MM.1S (cell line): ENCODE results near the gene MT3.

ENCODE experiments used
- EZH2phosphoT487 ChIP-seq: fragments of 300-600 bp; sonication (generic); IDR thresholded peaks from 2 replicates; pipeline ENCODE4 v1.6.1; 2018; ENCODE audit warnings: antibody characterized with exemption, low read length
- TF ChIP-seq, protein P1 (sequence below): fragments of 300-600 bp; sonication (generic); IDR thresholded peaks from 2 replicates; pipeline ENCODE4 v1.5.1; 2016; ENCODE audit warnings: antibody characterized with exemption, low read length, mixed read lengths

DNA sequence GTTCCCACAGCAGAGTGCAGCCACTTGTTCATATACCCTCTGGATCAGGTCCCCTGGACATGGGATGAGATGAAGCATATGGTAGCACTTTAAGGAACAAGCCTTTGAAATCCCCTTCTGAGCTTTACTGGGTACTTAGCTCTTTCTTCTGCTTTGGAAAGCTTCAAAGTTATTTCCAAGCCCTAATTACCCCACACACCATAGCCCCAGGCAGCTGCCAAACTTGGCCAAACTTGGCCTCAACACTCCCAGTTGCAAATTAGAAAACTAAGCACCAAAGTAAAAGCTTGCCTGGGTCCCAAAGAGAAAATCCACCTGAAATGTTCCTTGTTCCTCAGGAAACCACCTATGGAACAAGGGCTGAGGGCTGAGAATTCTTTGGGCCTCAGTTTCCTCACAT, 40.2 kb upstream of the MT3 start:
- TF ChIP-seq, protein P1, sequence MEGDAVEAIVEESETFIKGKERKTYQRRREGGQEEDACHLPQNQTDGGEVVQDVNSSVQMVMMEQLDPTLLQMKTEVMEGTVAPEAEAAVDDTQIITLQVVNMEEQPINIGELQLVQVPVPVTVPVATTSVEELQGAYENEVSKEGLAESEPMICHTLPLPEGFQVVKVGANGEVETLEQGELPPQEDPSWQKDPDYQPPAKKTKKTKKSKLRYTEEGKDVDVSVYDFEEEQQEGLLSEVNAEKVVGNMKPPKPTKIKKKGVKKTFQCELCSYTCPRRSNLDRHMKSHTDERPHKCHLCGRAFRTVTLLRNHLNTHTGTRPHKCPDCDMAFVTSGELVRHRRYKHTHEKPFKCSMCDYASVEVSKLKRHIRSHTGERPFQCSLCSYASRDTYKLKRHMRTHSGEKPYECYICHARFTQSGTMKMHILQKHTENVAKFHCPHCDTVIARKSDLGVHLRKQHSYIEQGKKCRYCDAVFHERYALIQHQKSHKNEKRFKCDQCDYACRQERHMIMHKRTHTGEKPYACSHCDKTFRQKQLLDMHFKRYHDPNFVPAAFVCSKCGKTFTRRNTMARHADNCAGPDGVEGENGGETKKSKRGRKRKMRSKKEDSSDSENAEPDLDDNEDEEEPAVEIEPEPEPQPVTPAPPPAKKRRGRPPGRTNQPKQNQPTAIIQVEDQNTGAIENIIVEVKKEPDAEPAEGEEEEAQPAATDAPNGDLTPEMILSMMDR, result no peak
- TF ChIP-seq EZH2phosphoT487, result no peak
